Measurements from ENCODE around the gene UBAC1.
A peak's percentile ranks its signal among the peaks of the same experiment; 100 is the strongest.

Gene UBAC1

DNA sequence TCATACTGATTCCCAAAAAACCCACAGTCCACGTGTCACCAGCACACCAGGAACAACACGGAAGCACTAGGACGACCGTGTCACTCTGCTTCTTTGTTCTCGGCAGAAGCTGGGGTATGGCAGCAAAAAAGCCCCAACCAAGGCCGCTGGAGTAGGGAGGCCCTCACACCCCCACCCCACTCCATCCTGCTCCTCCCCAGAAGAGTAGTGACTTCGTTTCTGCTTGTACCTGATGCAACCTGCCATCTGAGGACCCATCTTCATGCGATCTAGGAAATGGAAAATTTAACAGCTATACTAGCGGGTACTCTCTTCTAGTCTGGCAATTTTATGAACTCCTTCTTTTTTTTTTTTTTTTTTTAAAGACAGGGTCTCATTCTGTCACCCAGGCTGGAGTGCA is 3.7 kb downstream of the UBAC1 start:
- no peak for TF ChIP-seq SIN3A (IDR thresholded peaks at IDR 0.05; ENCODE audit: borderline replicate concordance, insufficient read depth, low read length)
- TF ChIP-seq TAF1 (IDR thresholded peaks at IDR 0.05; ENCODE audit: borderline replicate concordance, insufficient read depth, low read length) = no peak
- TF ChIP-seq FOXP2 (optimal IDR thresholded peaks at IDR 0.05; ENCODE audit: borderline replicate concordance, extremely low read depth, extremely low read length, insufficient read depth) = no peak
- TF ChIP-seq, protein P1, sequence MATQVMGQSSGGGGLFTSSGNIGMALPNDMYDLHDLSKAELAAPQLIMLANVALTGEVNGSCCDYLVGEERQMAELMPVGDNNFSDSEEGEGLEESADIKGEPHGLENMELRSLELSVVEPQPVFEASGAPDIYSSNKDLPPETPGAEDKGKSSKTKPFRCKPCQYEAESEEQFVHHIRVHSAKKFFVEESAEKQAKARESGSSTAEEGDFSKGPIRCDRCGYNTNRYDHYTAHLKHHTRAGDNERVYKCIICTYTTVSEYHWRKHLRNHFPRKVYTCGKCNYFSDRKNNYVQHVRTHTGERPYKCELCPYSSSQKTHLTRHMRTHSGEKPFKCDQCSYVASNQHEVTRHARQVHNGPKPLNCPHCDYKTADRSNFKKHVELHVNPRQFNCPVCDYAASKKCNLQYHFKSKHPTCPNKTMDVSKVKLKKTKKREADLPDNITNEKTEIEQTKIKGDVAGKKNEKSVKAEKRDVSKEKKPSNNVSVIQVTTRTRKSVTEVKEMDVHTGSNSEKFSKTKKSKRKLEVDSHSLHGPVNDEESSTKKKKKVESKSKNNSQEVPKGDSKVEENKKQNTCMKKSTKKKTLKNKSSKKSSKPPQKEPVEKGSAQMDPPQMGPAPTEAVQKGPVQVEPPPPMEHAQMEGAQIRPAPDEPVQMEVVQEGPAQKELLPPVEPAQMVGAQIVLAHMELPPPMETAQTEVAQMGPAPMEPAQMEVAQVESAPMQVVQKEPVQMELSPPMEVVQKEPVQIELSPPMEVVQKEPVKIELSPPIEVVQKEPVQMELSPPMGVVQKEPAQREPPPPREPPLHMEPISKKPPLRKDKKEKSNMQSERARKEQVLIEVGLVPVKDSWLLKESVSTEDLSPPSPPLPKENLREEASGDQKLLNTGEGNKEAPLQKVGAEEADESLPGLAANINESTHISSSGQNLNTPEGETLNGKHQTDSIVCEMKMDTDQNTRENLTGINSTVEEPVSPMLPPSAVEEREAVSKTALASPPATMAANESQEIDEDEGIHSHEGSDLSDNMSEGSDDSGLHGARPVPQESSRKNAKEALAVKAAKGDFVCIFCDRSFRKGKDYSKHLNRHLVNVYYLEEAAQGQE (IDR thresholded peaks at IDR 0.05; ENCODE audit: insufficient read depth in 1 of 2, low read depth in 2 of 2, low read length in 2 of 2) = no peak
- no peak for TF ChIP-seq POLR2AphosphoS5 (IDR thresholded peaks at IDR 0.05; ENCODE audit: low read depth, low read length)

- TF ChIP-seq SIN3A (IDR thresholded peaks at IDR 0.05; ENCODE audit: borderline replicate concordance, insufficient read depth, low read length) = no peak
These were observed 4.4 kb downstream of the UBAC1 start for GRCh38 chr9:135956802-135957174.

GRCh38 chr9:135955934-135956801 is 5.0 kb downstream of the UBAC1 start:
- TF ChIP-seq TAF1 (IDR thresholded peaks at IDR 0.05; ENCODE audit: borderline replicate concordance, insufficient read depth, low read length) = no peak
- no peak for TF ChIP-seq POLR2AphosphoS5 (IDR thresholded peaks at IDR 0.05; ENCODE audit: low read depth, low read length)
- no peak for TF ChIP-seq SIN3A (IDR thresholded peaks at IDR 0.05; ENCODE audit: borderline replicate concordance, insufficient read depth, low read length)
- no peak for TF ChIP-seq FOXP2 (optimal IDR thresholded peaks at IDR 0.05; ENCODE audit: borderline replicate concordance, extremely low read depth, extremely low read length, insufficient read depth)
- TF ChIP-seq, protein P1 (IDR thresholded peaks at IDR 0.05; ENCODE audit: insufficient read depth in 1 of 2, low read depth in 2 of 2, low read length in 2 of 2) = no peak

DNA sequence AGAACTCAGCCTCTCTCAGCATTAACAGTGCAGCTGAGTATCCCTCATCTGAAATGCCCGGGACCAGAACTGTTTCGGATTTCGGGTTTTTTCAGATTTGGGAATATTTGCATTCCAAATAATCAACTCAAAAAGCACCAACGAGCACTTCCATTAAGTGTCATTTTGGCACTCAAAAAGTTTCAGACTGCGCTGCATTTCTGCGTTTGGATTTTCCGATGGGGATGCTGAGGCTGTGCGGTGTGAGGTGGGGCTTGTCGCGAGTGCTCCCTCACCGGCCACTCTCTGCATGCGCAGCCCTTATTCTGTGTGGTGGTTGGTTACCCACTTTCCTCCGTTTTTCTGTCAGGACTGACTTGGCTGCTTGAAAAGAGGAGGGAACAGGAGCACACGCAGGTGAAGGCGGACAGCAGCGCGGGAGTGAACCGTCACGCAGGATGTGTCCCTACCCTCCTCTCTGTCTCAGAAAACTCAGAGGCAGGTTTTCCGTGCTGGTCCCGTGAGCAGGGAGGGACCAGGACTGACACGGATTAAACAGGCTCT is 8.4 kb downstream of the UBAC1 start:
- TF ChIP-seq TAF1 (IDR thresholded peaks at IDR 0.05; ENCODE audit: borderline replicate concordance, insufficient read depth, low read length) (no peak), POLR2AphosphoS5 (IDR thresholded peaks at IDR 0.05; ENCODE audit: low read depth, low read length) (no peak), SIN3A (IDR thresholded peaks at IDR 0.05; ENCODE audit: borderline replicate concordance, insufficient read depth, low read length) (no peak), FOXP2 (optimal IDR thresholded peaks at IDR 0.05; ENCODE audit: borderline replicate concordance, extremely low read depth, extremely low read length, insufficient read depth) (no peak)
- TF ChIP-seq, protein P1 (IDR thresholded peaks at IDR 0.05; ENCODE audit: insufficient read depth in 1 of 2, low read depth in 2 of 2, low read length in 2 of 2) = no peak

- no peak for TF ChIP-seq TAF1 (IDR thresholded peaks at IDR 0.05; ENCODE audit: borderline replicate concordance, insufficient read depth, low read length)
- peak; percentile 21 for TF ChIP-seq FOXP2 (optimal IDR thresholded peaks at IDR 0.05; ENCODE audit: borderline replicate concordance, extremely low read depth, extremely low read length, insufficient read depth)
- TF ChIP-seq, protein P1 (IDR thresholded peaks at IDR 0.05; ENCODE audit: insufficient read depth in 1 of 2, low read depth in 2 of 2, low read length in 2 of 2) = no peak
- no peak for TF ChIP-seq SIN3A (IDR thresholded peaks at IDR 0.05; ENCODE audit: borderline replicate concordance, insufficient read depth, low read length)
- no peak for TF ChIP-seq POLR2AphosphoS5 (IDR thresholded peaks at IDR 0.05; ENCODE audit: low read depth, low read length)
These were observed 9.1 kb downstream of the UBAC1 start for GRCh38 chr9:135951889-135952663.

Data from PFSK-1 (cell line).